Caco-2 (cell line): ENCODE data around the gene SECTM1. TPM values are rescaled to one million over a fixed set of nuclear protein-coding genes. Genes with fewer than 3 reads are reported as not detected.

Experiments
- BruUV-seq: library from RNA; stranded (reverse); fragments of 400-500 nt; replicated peaks from 2 replicates; lab custom pipeline; 2021; lab: Mats Ljungman, UMichigan
- CTCF ChIA-PET: fragments of 300-600 bp; sonication (Branson Sonifier 250); formaldehyde crosslinking; loops from one replicate; lab custom pipeline; 2022; ENCODE audit warnings: antibody characterized with exemption; lab: Charles Lee
- POLR2A ChIA-PET: fragments of 300-600 bp; sonication (Branson Sonifier 250); formaldehyde crosslinking; loops from one replicate; lab custom pipeline; 2022; ENCODE audit warnings: antibody characterized with exemption; lab: Charles Lee
- DNase-seq, 2 experiments: peaks; one replicate each; pipeline versions ENCODE4 v3.0.0 to v3.0.0-alpha.2; 2020 to 2022
- H3K27me3 ChIP-seq: replicated peaks from 2 replicates; pipeline ENCODE4 v1.6.0; 2011; ENCODE audit warnings: low read length; ENCODE audit not compliant: control insufficient read depth, insufficient read depth
- H3K36me3 ChIP-seq: 2 replicates; pipeline ENCODE4 v1.5.1; 2011; ENCODE audit warnings: low read length; ENCODE audit not compliant: control insufficient read depth, insufficient read depth
- H3K4me1 ChIP-seq: fragments of 250-450 bp; sonication (Bioruptor Pico); 2 replicates; pipeline ENCODE4 v1.5.1; 2020; ENCODE audit warnings: mild to moderate bottlenecking
- H3K4me3 ChIP-seq: 2 replicates; pipeline ENCODE4 v1.5.1; 2011; ENCODE audit warnings: low read depth, mild to moderate bottlenecking, control low read depth, low read length
- H3K9me3 ChIP-seq: fragments of 250-450 bp; sonication (Bioruptor Pico); 2 replicates; pipeline ENCODE4 v1.5.1; 2020; ENCODE audit warnings: mild to moderate bottlenecking, moderate library complexity
- H3K27ac Mint-ChIP-seq: one replicate; pipeline ENCODE4 v1.8.0; 2022; ENCODE audit warnings: mixed read lengths; ENCODE audit not compliant: unreplicated experiment
- H3K27me3 Mint-ChIP-seq: one replicate; pipeline ENCODE4 v1.8.0; 2022; ENCODE audit warnings: mixed read lengths; ENCODE audit not compliant: insufficient read depth, unreplicated experiment
- H3K36me3 Mint-ChIP-seq: one replicate; pipeline ENCODE4 v1.8.0; 2022; ENCODE audit warnings: mild to moderate bottlenecking, mixed read lengths; ENCODE audit not compliant: insufficient read depth, unreplicated experiment
- H3K4me1 Mint-ChIP-seq: one replicate; pipeline ENCODE4 v1.8.0; 2022; ENCODE audit warnings: low read depth, mixed read lengths; ENCODE audit not compliant: unreplicated experiment
- H3K4me3 Mint-ChIP-seq: one replicate; pipeline ENCODE4 v1.8.0; 2022; ENCODE audit warnings: mild to moderate bottlenecking, moderate library complexity, mixed read lengths; ENCODE audit not compliant: unreplicated experiment
- H3K9me3 Mint-ChIP-seq: one replicate; pipeline ENCODE4 v1.8.0; 2022; ENCODE audit warnings: mixed read lengths; ENCODE audit not compliant: unreplicated experiment
- CTCF ChIP-seq, 2 experiments: fragments of 200-600 bp in 1 of 2; IDR thresholded peaks; 1 replicate in 1 of 2; 2 replicates in 1 of 2; pipeline versions ENCODE4 v1.5.1 to v1.8.0; 2011 to 2022; ENCODE audit warnings: antibody characterized with exemption in 1 of 2, control low read depth in 1 of 2, inconsistent platforms in 1 of 2, low read depth in 1 of 2, low read length in 1 of 2, mild to moderate bottlenecking in 1 of 2, moderate library complexity in 1 of 2; ENCODE audit not compliant: insufficient read depth in 1 of 2, severe bottlenecking in 1 of 2, unreplicated experiment in 1 of 2
- intact Hi-C: fragments of 100-400 bp; cut with micrococcal nuclease; formaldehyde crosslinking; loops from one replicate; pipeline ENCODE4 v1.10.0; 2022; ENCODE audit not compliant: unreplicated experiment
- total RNA-seq: library from RNA; stranded (reverse); gene quantifications from 2 replicates; pipeline ENCODE4 v1.2.3, GENCODE V29; 2022

Gene SECTM1
- total RNA-seq, 1 experiment from 2014 or later: 0.75 TPM

- intact Hi-C loops: no loop called here
- CTCF ChIA-PET: no interaction called here
- Mint-ChIP-seq H3K36me3 (no peaks in the 10 kb centered on the region), H3K27ac (no peak overlapping the region), H3K4me1 (no peaks in the 10 kb centered on the region), H3K27me3 (no peaks in the 10 kb centered on the region), H3K9me3 (no peaks in the 10 kb centered on the region), H3K4me3 (peak overlapping the region; percentile 76)
- Histone ChIP-seq H3K4me1 (peaks cover 9% of the 10 kb centered on the region; the same call in 1 of the 2 replicates), H3K27me3 (no peaks in the 10 kb centered on the region), H3K9me3 (no peaks in the 10 kb centered on the region), H3K36me3 (no peaks in the 10 kb centered on the region), H3K4me3 (no peak overlapping the region)
- POLR2A ChIA-PET: no interaction called here
- no peak for DNase-seq
- BruUV-seq: no TSS peak
- TF ChIP-seq CTCF (IDR thresholded peaks at IDR 0.05; ENCODE audit: insufficient read depth in 1 of 2, low read depth in 1 of 2, low read length in 1 of 2, severe bottlenecking in 1 of 2, unreplicated experiment in 1 of 2): no peak
Observed at GRCh38 chr17:82319619-82320062, 13.9 kb downstream of the SECTM1 start.

- H3K4me3 ChIP-seq: no peak overlapping the region
- Mint-ChIP-seq H3K27me3 (no peaks in the 10 kb centered on the region), H3K9me3 (no peaks in the 10 kb centered on the region), H3K4me3 (no peak overlapping the region), H3K36me3 (no peaks in the 10 kb centered on the region), H3K4me1 (no peaks in the 10 kb centered on the region), H3K27ac (no peak overlapping the region)
- H3K9me3 ChIP-seq: no peaks in the 10 kb centered on the region
- ChIA-PET CTCF (no interaction called here), POLR2A (no interaction called here)
- DNase-seq: no peak
- intact Hi-C loops: no loop called here
- peaks cover 9% of the 10 kb centered on the region; the same call in 1 of the 2 replicates for H3K4me1 ChIP-seq
- BruUV-seq: no TSS peak
- H3K27me3 ChIP-seq: no peaks in the 10 kb centered on the region
- no peaks in the 10 kb centered on the region for H3K36me3 ChIP-seq
- no peak for TF ChIP-seq CTCF (IDR thresholded peaks at IDR 0.05; ENCODE audit: insufficient read depth in 1 of 2, low read depth in 1 of 2, low read length in 1 of 2, severe bottlenecking in 1 of 2, unreplicated experiment in 1 of 2)
Observed at GRCh38 chr17:82318772-82319606, 14.6 kb downstream of the SECTM1 start.

GRCh38 chr17:82318169-82318498, 15.4 kb downstream of the SECTM1 start:
- Mint-ChIP-seq H3K36me3 (no peaks in the 10 kb centered on the region), H3K9me3 (no peaks in the 10 kb centered on the region), H3K4me1 (no peaks in the 10 kb centered on the region), H3K27me3 (no peaks in the 10 kb centered on the region), H3K27ac (no peak overlapping the region), H3K4me3 (no peak overlapping the region)
- Histone ChIP-seq H3K4me3 (no peak overlapping the region), H3K36me3 (no peaks in the 10 kb centered on the region), H3K4me1 (peaks cover 9% of the 10 kb centered on the region; the same call in 1 of the 2 replicates), H3K27me3 (no peaks in the 10 kb centered on the region), H3K9me3 (no peaks in the 10 kb centered on the region)
- DNase-seq: no peak
- POLR2A ChIA-PET: no interaction called here
- no TSS peak for BruUV-seq
- no peak for TF ChIP-seq CTCF (IDR thresholded peaks at IDR 0.05; ENCODE audit: insufficient read depth in 1 of 2, low read depth in 1 of 2, low read length in 1 of 2, severe bottlenecking in 1 of 2, unreplicated experiment in 1 of 2)
- CTCF ChIA-PET: no interaction called here
- intact Hi-C loops: no loop called here
